Activated CD8-positive, alpha-beta memory T cell treated with anti-CD3 and anti-CD28 coated beads for 24 hours (primary cell): ENCODE measurements around the gene UBL5.
A peak's percentile ranks its signal among the peaks of the same experiment; 100 is the strongest.

ENCODE experiments used
- DNase-seq: peaks from one replicate; pipeline ENCODE4 v3.0.0-alpha.2; 2020

UBL5 gene

GRCh38 chr19:9857076-9857721 lies 29.5 kb downstream of the UBL5 start:
- no peak for DNase-seq

- DNase-seq, result peak; percentile 71
Measured at GRCh38 chr19:9857920-9858746, 30.4 kb downstream of the UBL5 start.

GRCh38 chr19:9858766-9859165 lies 31.0 kb downstream of the UBL5 start:
- DNase-seq, result no peak

- no peak for DNase-seq
Measured at GRCh38 chr19:9860407-9860806, 32.7 kb downstream of the UBL5 start.

GRCh38 chr19:9861503-9861902 lies 33.8 kb downstream of the UBL5 start:
- DNase-seq, result no peak

- DNase-seq, result no peak
Measured at GRCh38 chr19:9862938-9863337, 35.2 kb downstream of the UBL5 start.

- DNase-seq, result no peak
Measured at GRCh38 chr19:9863759-9864158, 36.0 kb downstream of the UBL5 start.

- DNase-seq, result no peak
Measured at GRCh38 chr19:9865732-9866501, 38.2 kb downstream of the UBL5 start.

- DNase-seq, result no peak
Measured at GRCh38 chr19:9868983-9869617, 41.4 kb downstream of the UBL5 start.

GRCh38 chr19:9871626-9872338 lies 44.1 kb downstream of the UBL5 start:
- no peak for DNase-seq

- no peak for DNase-seq
Measured at GRCh38 chr19:9872618-9873242, 45.0 kb downstream of the UBL5 start.

GRCh38 chr19:9875031-9875627 lies 47.4 kb downstream of the UBL5 start:
- no peak for DNase-seq

- DNase-seq, result no peak
Measured at GRCh38 chr19:9875796-9876195, 48.1 kb downstream of the UBL5 start.

- DNase-seq, result no peak
Measured at GRCh38 chr19:9877780-9878510, 50.2 kb downstream of the UBL5 start.

- no peak for DNase-seq
Measured at GRCh38 chr19:9878511-9879196, 50.9 kb downstream of the UBL5 start.
